HG02571 (cell line): ENCODE results near the gene MCC.

Experiments
- ATAC-seq: cut with Tn5 transposase; IDR thresholded peaks from one replicate; pipeline ENCODE4 v1.9.1; 2021; ENCODE audit warnings: mild to moderate bottlenecking, moderate library complexity; ENCODE audit not compliant: unreplicated experiment

The MCC gene

GRCh38 chr5:113042491-113043243 is 445.6 kb downstream of the MCC start:
- no peak for ATAC-seq

GRCh38 chr5:113040672-113041260 is 447.5 kb downstream of the MCC start:
- ATAC-seq, result no peak

- ATAC-seq, result no peak
These were observed 448.3 kb downstream of the MCC start for GRCh38 chr5:113039934-113040285.

GRCh38 chr5:113039229-113039933 is 448.9 kb downstream of the MCC start:
- no peak for ATAC-seq

- ATAC-seq, result no peak
These were observed 449.5 kb downstream of the MCC start for GRCh38 chr5:113038714-113039113.

- no peak for ATAC-seq
These were observed 450.1 kb downstream of the MCC start for GRCh38 chr5:113038136-113038535.

GRCh38 chr5:113036826-113037225 is 451.4 kb downstream of the MCC start:
- ATAC-seq, result no peak

GRCh38 chr5:113036321-113036720 is 451.9 kb downstream of the MCC start:
- ATAC-seq, result no peak

- no peak for ATAC-seq
These were observed 453.2 kb downstream of the MCC start for GRCh38 chr5:113035096-113035495.

- no peak for ATAC-seq
These were observed 454.0 kb downstream of the MCC start for GRCh38 chr5:113034182-113034773.

- no peak for ATAC-seq
These were observed 456.7 kb downstream of the MCC start for GRCh38 chr5:113031557-113031956.

GRCh38 chr5:113031104-113031503 is 457.1 kb downstream of the MCC start:
- ATAC-seq, result no peak

GRCh38 chr5:113029614-113030013 is 458.6 kb downstream of the MCC start:
- no peak for ATAC-seq

GRCh38 chr5:113027431-113027830 is 460.8 kb downstream of the MCC start:
- no peak for ATAC-seq

- ATAC-seq, result no peak
These were observed 461.2 kb downstream of the MCC start for GRCh38 chr5:113027015-113027414.

- no peak for ATAC-seq
These were observed 462.0 kb downstream of the MCC start for GRCh38 chr5:113026211-113026610.

- ATAC-seq, result no peak
These were observed 462.7 kb downstream of the MCC start for GRCh38 chr5:113025596-113025995.

- no peak for ATAC-seq
These were observed 464.1 kb downstream of the MCC start for GRCh38 chr5:113024076-113024697.

GRCh38 chr5:113022661-113023060 is 465.6 kb downstream of the MCC start:
- ATAC-seq, result no peak

- ATAC-seq, result no peak
These were observed 467.6 kb downstream of the MCC start for GRCh38 chr5:113020461-113021273.
